OCI-LY1 (cell line): ENCODE results near the gene FSTL5.

Experiments
- H2AFZ ChIP-seq: fragments of 200-600 bp; sonication (generic), shearing (Covaris generic); 2 replicates; pipeline ENCODE4 v1.6.0; 2014; ENCODE audit warnings: antibody characterized with exemption, mild to moderate bottlenecking, low read length
- H3F3A ChIP-seq: fragments of 200-600 bp; sonication (generic), shearing (Covaris generic); 2 replicates; pipeline ENCODE4 v1.6.0; 2014; ENCODE audit warnings: mild to moderate bottlenecking, antibody characterized with exemption, low read length, moderate library complexity; ENCODE audit not compliant: insufficient read depth
- H3K27ac ChIP-seq: fragments of 200-600 bp; sonication (generic); 2 replicates; pipeline ENCODE4 v1.5.1; 2014; ENCODE audit warnings: low read length, mixed run types, mild to moderate bottlenecking, low read depth; ENCODE audit not compliant: poor library complexity, severe bottlenecking
- H3K27me3 ChIP-seq: fragments of 200-600 bp; sonication (generic); 2 replicates; pipeline ENCODE4 v1.6.0; 2014; ENCODE audit warnings: antibody characterized with exemption, mild to moderate bottlenecking, low read length, moderate library complexity; ENCODE audit not compliant: insufficient read depth
- H3K36me3 ChIP-seq: fragments of 200-600 bp; sonication (generic); 2 replicates; pipeline ENCODE4 v1.6.1; 2014; ENCODE audit warnings: mild to moderate bottlenecking, antibody characterized with exemption, low read length, moderate library complexity, mixed read lengths; ENCODE audit not compliant: insufficient read depth
- H3K4me1 ChIP-seq: fragments of 200-600 bp; sonication (generic); 2 replicates; pipeline ENCODE4 v1.5.1; 2014; ENCODE audit warnings: mild to moderate bottlenecking, low read length, moderate library complexity; ENCODE audit not compliant: insufficient read depth, severe bottlenecking
- H3K4me2 ChIP-seq: fragments of 200-600 bp; sonication (generic), shearing (Covaris generic); 2 replicates; pipeline ENCODE4 v1.6.1; 2014; ENCODE audit warnings: low read length
- H3K4me3 ChIP-seq: fragments of 200-600 bp; sonication (generic); 2 replicates; pipeline ENCODE4 v1.5.1; 2014; ENCODE audit warnings: low read length, low read depth, mild to moderate bottlenecking, mixed read lengths; ENCODE audit not compliant: poor library complexity, severe bottlenecking
- H3K79me2 ChIP-seq: fragments of 200-600 bp; shearing (Covaris generic); 2 replicates; pipeline ENCODE4 v1.6.1; 2016; ENCODE audit warnings: mixed run types, low read length, mixed read lengths; ENCODE audit not compliant: insufficient read depth
- H3K9ac ChIP-seq: fragments of 200-600 bp; sonication (generic), shearing (Covaris generic); 2 replicates; pipeline ENCODE4 v1.6.1; 2014; ENCODE audit warnings: mild to moderate bottlenecking, low read length, mixed read lengths
- H3K9me2 ChIP-seq: fragments of 200-600 bp; sonication (generic), shearing (Covaris generic); 2 replicates; pipeline ENCODE4 v1.6.1; 2014; ENCODE audit warnings: low read depth, mild to moderate bottlenecking, low read length, mixed read lengths
- H3K9me3 ChIP-seq: fragments of 200-600 bp; shearing (Covaris generic); 2 replicates; pipeline ENCODE4 v1.6.1; 2014; ENCODE audit warnings: low read length, mixed read lengths
- H4K20me1 ChIP-seq: fragments of 200-600 bp; sonication (generic), shearing (Covaris generic); 2 replicates; pipeline ENCODE4 v1.6.0; 2016; ENCODE audit warnings: mild to moderate bottlenecking, low read length; ENCODE audit not compliant: insufficient read depth
- CTCF ChIP-seq: fragments of 200-600 bp; sonication (generic), shearing (Covaris generic); IDR thresholded peaks from 2 replicates; pipeline ENCODE4 v1.5.1; 2017; ENCODE audit warnings: mild to moderate bottlenecking, antibody characterized with exemption, low read length, moderate library complexity, mixed read lengths
- EZH2 ChIP-seq: fragments of 200-600 bp; sonication (generic), shearing (Covaris generic); IDR thresholded peaks from 2 replicates; pipeline ENCODE4 v1.8.0; 2017; ENCODE audit warnings: borderline replicate concordance, mixed run types, mild to moderate bottlenecking, antibody characterized with exemption, low read length, moderate library complexity, mixed read lengths

The FSTL5 gene

DNA sequence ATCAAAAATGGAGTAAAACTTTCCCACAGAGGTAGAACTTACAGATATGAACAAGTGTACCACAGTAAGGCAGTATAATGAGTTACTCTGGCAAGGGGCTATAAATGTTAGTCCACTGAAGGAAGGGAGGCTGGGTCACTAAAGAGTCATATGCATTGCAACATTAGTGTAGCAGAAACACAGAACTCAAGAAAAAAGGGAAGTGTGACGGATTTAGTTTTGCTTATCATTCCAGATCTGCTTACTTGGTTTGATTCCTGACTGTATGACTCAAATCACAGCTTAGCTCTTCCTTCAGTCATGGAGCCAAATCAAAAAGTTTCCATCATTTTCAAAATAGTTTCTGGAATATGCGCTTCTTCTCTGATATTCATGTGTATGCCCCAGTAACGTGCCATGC, 148.7 kb downstream of the FSTL5 start:
- Histone ChIP-seq H3K9ac (no peak overlapping the region), H3K27ac (no peak overlapping the region)

GRCh38 chr4:162011089-162011488, 152.7 kb downstream of the FSTL5 start:
- no peak overlapping the region for H3K27ac ChIP-seq
- H3K4me2 ChIP-seq: no peak overlapping the region
- H2AFZ ChIP-seq: no peak overlapping the region
- H3K27me3 ChIP-seq: no peaks in the 10 kb centered on the region
- no peaks in the 10 kb centered on the region for H3K79me2 ChIP-seq
- no peaks in the 10 kb centered on the region for H3K9me3 ChIP-seq
- TF ChIP-seq EZH2 (no peak), CTCF (no peak)
- no peaks in the 10 kb centered on the region for H3F3A ChIP-seq
- no peaks in the 10 kb centered on the region for H3K4me1 ChIP-seq
- no peaks in the 10 kb centered on the region for H3K9me2 ChIP-seq
- H3K9ac ChIP-seq: no peak overlapping the region
- no peak overlapping the region for H3K4me3 ChIP-seq
- H3K36me3 ChIP-seq: no peaks in the 10 kb centered on the region
- H4K20me1 ChIP-seq: no peaks in the 10 kb centered on the region

More for the DNA sequence above, 148.7 kb downstream of the FSTL5 start:
- H3K9me3 ChIP-seq: no peaks in the 10 kb centered on the region
- no peaks in the 10 kb centered on the region for H3K4me1 ChIP-seq
- no peak overlapping the region for H3K4me2 ChIP-seq
- no peaks in the 10 kb centered on the region for H3K9me2 ChIP-seq
- H4K20me1 ChIP-seq: no peaks in the 10 kb centered on the region
- H3K4me3 ChIP-seq: no peak overlapping the region
- no peaks in the 10 kb centered on the region for H3F3A ChIP-seq
- H3K79me2 ChIP-seq: no peaks in the 10 kb centered on the region
- TF ChIP-seq CTCF (no peak), EZH2 (no peak)
- no peaks in the 10 kb centered on the region for H3K36me3 ChIP-seq
- no peak overlapping the region for H2AFZ ChIP-seq
- H3K27me3 ChIP-seq: no peaks in the 10 kb centered on the region

- H3K36me3 ChIP-seq: no peaks in the 10 kb centered on the region
- H3K27ac ChIP-seq: no peak overlapping the region
- no peak overlapping the region for H3K4me3 ChIP-seq
- no peaks in the 10 kb centered on the region for H3F3A ChIP-seq
- no peaks in the 10 kb centered on the region for H4K20me1 ChIP-seq
- H3K79me2 ChIP-seq: no peaks in the 10 kb centered on the region
- H3K4me2 ChIP-seq: no peak overlapping the region
- no peak overlapping the region for H3K9ac ChIP-seq
- H3K4me1 ChIP-seq: no peaks in the 10 kb centered on the region
- no peak overlapping the region for H2AFZ ChIP-seq
- no peak for TF ChIP-seq CTCF
- no peak for TF ChIP-seq EZH2
- no peaks in the 10 kb centered on the region for H3K9me2 ChIP-seq
- no peaks in the 10 kb centered on the region for H3K9me3 ChIP-seq
- no peaks in the 10 kb centered on the region for H3K27me3 ChIP-seq
Measured at GRCh38 chr4:162010362-162010761, 153.4 kb downstream of the FSTL5 start.
